ENCODE data around the gene SCD.

SCD gene

DNA sequence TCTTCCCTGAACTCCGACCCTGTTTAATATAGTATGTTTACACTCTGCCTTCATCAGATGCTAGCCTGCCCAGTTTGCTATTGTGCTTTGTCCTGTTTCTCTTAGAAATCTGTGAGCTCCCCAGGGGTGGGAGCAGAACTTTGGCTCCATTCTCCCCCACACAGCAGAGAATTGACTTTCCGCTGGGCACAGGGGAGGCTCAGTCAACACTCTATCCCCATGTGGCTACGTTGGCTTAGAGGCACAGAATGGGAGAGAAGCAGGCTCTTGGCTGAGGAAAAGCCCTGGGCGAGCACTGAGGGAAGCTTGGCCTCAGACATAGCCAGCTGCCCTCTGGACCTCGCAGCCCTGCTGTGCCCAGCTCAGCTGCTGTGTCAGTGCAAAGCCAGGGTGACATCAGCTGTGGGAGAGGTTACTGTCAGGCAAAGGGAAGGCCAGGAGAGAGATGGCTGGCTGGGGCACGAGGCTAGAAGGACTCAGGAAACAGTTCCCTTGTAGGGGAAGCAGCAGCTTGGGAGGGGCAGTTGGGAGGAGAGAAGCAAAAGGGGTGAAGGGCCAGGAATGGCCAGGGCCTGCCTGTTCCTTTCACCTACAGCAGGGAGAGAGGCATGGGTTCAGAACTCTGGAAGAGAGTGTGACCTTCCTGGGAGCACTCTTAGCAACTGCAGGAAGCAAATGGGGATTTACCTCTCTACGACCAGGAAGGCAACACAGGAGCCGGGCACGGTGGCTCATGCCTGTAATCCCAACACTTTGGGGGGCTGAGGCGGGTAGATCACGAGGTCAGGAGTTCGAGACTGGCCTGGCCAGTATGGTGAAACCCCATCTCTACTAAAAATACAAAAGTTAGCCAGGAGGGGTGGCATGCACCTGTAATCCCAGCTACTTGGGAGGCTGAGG is 5.8 kb upstream of the SCD start:
- no peak for DNase-seq (ENCODE audit: low spot score)

DNA sequence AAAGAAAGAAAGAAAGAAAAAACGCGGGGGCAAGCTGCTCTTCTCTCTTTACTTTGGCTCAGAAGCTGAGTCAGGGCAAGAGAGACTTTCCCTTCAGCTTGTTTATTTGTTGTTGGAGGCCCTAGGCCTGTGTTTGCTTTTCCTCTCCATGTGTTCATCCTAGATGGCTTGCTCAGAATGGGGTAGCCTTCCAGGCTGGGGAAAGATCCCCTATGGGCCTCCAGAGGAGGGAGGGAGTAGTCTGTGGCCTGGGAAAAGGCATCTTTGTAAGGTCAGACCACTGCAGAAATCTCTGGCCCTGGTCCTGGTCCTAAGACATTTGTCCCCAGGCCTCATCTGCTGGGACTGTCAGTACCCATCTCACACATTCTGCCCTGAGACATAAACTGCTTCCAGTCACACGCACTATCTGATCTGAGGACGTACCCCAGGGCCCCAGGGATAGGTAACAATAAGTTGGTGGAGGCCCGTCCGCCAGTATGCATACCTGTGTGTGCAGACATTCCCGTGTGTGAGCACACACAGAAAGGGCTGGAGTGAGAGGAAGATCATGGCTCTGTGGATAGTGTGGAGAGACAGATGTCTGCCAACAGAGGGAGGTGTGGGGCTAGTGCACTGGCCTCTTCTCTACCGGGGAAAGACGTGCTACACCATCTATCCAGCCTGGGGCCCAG is 4.9 kb upstream of the SCD start:
- peak; percentile 65 for DNase-seq (ENCODE audit: low spot score)

DNA sequence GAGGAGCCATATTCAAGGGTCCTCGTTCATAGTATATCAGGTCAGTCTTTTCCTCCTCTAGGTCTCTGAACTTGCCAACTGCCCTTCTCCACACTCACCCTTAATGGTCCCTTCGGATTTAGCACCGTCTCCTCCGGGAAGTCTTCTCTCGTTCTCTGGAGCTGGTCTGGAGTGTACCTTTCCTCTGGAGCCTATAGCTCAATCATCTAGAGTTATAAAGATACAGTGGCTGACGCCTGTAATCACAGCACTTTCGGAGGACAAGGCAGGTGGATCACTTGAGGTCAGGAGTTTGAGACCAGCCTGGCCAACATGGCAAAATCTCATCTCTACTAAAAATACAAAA is 4.4 kb upstream of the SCD start:
- no peak for DNase-seq (ENCODE audit: low spot score)

DNA sequence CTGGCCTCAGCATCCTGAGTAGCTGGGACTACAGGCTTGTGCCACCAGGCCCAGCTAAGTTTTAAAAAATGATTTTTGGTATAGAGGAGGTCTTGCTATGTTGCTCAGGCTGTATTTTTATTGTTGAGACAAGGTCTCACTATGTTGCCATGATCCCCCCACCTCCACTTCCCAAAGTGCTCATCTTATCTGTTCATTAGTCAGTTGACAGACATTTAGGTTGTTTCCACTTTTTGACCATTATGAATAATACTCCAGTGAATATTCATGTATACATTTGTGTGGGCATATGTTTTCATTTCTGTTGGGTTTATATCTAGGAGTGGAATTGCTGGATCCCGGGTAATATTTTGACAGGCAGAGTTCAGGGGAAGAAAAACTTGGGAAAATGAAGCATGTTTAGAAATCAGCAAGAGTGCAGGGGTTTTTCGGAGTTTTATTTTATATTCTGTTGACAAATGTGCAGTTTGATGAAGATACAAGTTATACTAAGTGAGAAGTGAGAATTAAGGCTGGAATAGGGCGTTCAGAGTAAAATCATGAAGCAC is 2.7 kb upstream of the SCD start:
- DNase-seq (ENCODE audit: low spot score), result no peak

DNA sequence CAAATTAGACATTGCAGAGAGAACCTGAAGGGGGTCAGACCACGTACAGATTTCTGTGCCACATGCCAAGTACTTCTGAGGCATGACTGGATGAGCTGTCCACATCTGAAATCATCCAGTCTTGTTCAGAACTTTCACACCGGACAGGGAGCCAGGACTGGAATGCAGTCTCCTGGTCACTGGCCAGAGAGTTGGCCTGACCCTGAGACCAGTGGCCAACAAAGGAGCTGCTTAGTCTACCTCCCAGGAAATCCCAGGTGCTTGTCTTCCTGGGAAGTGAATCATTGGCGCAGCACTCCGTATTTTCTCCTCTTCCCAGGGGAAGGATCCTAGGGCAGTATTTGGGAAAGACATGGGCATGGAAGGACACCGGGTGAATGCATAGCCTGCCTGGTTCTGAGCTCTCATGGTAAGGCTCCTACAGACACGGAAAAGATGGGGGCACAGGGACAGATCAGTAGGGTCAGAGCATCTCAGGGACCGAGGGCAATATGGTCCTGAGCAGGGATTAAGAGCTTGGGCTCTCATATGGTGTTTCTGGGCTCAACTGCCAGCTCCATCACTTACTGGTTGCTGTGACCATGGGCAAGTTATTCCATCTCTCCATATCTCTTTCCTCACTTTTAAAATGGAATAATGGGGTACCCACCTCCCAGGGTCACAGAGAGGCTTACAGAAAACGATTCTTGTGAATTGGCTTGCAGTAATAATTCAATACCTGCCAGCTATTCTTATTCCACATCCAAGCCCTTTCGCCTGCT is 1.3 kb upstream of the SCD start:
- DNase-seq (ENCODE audit: low spot score), result no peak

DNA sequence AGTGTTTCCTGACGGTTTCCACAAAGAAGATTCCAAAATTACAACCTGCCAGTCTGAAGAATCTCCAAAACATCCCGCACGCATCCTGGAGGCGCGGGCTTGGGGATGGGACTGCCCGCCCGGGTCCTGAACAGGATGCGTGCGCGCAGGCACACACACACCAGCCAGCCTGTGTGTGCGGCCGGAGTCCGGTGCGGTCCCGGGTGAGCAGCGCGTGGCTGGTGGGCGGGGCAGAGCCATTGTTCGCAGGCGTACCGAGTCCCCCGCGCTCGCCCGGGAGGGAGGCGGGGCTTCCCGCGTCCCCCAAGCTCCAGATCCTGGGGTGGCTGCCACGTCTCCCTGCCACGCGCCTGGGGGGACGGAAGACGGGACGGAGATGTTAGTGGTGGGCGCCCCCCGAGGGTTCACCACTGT is 675 bp upstream of the SCD start:
- DNase-seq (ENCODE audit: low spot score), result peak; percentile 84

DNA sequence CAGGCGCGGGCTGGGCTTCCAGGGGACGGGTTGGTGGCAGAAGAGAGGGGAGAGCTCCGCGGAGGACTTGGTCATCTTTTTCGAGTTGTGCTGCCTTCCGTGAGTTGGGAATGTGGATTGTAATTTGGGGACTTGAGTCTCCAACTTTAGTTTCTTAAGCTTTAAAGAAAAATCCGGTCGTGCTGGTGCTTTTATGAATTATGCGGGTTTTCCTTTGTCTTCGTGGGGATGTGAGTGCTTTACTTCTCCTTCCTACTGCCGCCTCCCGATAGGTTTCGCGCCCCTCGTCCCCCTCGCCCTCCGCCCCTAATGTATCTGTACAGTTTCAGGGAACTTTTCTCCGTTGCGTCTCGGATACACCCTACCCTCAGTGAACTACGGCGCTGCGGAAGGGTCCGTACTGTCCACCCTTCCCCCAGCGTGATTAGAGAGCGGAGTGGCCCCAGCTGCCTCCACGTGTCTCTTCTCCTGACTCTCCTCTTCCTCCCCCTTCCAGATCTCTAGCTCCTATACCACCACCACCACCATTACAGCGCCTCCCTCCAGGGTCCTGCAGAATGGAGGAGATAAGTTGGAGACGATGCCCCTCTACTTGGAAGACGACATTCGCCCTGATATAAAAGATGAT is 649 bp downstream of the SCD start:
- DNase-seq (ENCODE audit: low spot score), result no peak

DNA sequence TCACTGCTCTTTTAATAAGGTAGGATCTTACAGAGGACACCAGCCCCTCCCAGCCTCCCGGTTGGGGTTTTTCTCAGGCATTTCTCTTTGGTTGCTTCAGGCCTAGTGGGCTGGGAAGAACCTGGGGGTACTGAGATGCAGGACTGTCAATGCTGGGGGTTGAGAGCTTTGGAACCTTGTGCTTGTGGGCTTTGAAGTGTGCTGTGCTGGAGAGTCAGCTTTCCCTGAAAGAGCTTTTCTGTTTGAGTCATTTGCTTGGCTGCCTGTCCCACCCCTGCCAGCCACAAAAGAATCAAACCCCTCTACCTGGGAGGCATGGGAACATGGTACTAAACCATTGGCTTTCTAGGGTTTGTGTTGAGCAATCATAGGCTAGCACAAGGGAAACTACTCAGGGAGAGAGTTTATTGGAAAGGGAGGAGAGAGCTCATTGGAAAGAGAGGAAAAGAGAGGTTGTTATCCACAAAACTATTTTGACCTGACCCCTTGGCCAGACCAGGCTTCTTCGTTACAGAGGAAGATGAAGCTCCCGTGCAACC is 1.4 kb downstream of the SCD start:
- no peak for DNase-seq (ENCODE audit: low spot score)

DNA sequence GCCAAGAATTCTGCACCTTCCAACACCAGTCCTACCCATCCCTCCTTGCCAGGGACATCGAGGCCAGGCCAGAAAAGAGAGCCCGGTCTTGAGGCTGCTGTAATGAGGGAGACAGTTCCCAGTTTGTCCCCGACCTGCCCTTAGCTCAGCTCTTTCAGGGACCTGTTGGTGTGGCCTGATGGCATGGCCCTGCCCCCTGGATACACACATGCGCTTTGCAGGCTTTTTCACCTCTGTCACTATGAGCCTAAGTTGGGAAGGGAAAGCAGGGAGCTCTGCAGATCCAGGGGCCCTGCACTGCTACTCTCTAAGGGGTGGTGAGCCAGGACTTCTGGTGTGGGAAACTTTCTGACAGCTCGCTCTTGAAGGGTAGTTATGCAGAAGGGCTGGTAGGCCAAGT is 2.1 kb downstream of the SCD start:
- no peak for DNase-seq (ENCODE audit: low spot score)

DNA sequence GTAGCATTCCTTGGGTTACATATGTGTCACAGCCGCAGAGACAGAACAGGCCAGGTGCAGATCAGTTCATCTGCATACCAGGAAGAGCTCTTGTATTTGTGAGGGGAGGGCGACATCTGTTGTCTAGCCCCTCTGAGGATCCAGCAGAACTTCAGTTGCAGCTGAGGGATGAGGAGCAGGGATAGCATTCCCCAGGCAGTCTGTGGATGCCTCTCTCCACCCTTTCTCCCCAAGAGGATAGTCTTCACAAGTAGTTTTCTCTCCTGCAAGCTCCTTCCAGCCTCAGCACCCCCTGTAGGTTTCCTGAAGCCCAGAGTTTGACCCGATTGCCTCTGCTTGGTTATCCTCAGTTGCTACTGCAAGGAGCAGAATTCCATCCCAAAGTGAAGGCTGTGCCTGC is 2.6 kb downstream of the SCD start:
- DNase-seq (ENCODE audit: low spot score), result no peak

DNA sequence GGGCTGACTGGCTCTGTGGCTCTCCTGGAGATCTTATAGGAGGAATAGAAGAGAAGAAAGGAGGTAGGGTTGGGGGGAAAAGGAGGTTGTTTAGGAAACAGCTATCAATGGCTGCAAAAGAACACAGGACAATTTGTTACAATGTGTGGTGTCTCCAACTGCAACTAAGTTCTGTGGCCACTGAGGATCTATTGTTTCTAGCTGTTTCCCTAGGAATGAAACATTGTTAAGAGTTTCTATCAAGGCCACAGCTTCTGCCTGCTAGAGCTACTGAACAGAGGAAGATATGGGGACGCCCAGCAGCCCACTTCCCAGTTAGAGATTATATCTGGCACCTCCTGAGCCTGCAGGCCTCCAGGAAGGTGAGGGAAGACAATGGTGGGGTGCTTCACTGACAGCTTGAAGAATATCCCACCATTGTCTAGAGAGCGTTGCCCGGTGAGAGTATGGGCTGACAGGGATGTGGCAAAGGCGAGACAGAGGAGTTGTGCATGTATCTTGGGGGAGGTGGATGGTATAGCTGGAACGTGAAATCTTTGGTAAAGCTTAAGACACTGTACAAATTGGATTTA is 4.0 kb downstream of the SCD start:
- DNase-seq (ENCODE audit: low spot score), result no peak

DNA sequence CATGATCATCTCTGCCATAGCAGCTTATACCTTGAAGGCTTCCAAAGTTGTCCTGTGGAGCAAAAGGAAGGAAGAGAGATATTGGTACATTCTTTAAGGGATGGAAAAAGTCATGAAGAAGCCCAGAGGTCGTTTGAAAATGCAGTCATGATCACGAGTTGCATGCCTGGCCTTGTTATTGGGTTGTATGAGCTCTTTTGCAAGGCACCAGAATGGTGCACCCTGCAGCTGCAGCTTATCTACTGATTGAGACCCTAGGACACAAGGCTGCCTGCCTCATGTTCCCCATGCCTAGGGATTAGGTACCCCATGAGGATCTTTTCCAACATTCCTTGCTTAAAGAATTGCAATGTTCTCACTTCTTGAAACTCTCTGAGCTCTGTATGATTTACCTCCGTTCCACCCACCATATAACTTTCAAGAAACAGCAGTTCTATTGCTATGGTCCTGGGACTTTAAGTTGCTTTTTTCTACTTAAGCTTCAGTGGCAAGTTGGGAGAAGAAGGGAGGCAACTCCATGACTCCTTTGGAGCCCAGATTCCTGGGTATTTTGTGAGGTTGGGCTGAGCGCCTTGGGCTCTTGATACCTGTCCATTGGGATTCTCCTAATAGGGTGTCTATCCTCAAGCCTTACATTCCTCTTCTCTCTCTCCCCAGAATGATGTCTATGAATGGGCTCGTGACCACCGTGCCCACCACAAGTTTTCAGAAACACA is 6.9 kb downstream of the SCD start:
- no peak for DNase-seq (ENCODE audit: low spot score)

DNA sequence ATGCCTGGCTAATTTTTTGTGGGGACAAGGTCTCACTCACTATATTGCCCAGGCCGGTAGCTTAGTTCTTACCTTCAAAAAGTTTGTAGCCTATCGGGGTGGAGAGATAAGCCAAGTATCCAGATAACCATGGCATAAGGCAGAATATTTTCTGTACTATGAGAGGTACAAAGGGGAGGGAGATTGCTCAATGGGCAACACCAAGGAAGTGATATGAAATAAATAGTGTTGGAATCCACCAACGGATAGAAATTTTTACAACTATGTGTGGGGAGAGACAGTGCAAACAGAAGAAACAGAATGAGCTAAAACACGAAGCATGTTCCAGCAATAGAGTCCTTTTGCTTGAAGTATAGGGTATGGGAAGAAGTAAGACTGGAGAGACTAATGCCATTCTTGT is 8.1 kb downstream of the SCD start:
- no peak for DNase-seq (ENCODE audit: low spot score)

DNA sequence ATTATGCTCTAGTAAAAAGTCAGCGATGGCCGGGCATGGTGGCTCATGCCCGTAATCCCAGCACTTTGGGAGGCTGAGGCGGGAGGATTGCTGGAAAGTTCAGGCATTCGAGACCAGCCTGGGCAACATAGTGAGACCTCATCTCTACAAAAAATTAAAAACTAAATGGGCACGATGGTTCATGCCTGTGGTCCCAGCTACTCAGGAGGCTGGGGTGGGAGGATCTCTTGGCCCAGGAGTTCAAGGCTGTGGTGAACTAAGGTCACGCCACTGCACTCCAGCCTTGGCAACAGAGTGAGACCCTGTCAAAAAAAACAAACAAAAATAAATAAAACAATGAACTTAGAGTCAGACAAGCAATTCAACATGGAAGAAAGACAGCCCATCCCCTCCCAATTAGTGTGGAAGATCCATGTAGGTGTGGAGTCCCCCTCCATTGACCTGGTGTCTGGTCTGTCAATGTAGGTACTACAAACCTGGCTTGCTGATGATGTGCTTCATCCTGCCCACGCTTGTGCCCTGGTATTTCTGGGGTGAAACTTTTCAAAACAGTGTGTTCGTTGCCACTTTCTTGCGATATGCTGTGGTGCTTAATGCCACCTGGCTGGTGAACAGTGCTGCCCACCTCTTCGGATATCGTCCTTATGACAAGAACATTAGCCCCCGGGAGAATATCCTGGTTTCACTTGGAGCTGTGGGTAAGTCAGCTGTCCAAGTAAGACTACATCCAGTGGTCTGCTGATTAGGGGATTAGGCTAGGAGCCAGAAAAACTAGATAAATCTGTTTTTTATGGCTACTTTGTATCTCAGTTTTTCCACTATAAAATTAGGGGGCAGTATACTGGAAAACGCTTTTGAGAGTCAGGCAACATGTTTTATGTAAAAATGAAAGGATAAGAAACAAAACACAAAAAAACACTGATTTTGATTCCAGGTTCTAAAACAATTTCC is 9.3 kb downstream of the SCD start:
- DNase-seq (ENCODE audit: low spot score), result no peak

DNA sequence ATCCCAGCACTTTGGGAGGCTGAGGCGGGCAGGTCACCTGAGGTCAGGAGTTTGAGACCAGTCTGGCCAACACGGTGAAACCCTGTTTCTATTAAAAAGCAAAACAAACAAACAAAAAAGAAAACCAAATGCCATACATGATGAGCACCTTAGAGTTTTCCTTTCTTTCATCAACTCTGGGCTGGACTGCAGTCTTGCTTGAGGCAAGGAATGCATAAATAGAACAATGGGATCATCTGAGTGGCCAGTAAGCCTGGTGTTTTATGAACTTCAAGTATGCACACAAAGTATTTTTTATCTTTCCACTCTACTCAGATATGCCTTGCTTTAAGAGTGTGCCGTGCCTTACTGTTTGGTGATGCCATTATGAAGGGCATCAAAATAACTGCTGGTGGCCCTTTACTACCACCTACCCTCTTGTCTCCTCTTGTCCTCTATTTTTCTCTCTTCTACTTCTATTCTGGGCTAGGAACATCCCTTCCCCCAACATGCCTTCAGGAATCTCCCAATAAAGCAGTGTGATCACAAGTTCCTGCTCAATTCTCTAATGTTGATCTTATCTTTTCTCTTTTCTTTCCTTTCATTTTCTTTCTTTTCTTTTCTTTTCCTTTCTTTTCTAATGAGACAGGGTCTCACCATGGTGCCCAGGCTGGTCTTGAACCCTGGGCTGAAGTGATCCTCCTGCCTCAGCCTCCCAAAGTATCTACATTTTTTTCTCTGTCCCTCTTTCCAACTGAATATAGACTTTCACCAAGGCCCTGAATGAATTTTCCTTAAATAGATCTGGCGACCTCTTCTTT is 10.2 kb downstream of the SCD start:
- no peak for DNase-seq (ENCODE audit: low spot score)

DNA sequence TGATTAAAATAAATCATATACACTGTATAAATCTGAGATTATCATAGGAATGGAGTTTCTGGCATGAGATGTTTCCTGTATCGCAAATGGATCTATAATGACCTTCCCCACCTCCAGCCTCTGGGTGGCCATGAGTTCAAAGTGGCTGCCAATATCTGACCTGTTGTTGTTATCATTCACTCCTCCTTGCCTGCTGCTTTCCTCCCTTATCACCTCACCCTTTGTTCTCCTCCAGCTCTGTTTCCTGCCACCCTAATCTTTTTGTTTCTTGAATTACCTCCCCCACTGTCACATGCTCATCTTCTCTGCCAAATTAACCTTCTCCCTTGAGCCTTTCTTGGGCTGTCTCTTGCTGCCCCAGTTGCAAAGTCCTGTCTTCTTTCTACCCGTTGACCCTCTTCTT is 12.0 kb downstream of the SCD start:
- DNase-seq (ENCODE audit: low spot score), result no peak

DNA sequence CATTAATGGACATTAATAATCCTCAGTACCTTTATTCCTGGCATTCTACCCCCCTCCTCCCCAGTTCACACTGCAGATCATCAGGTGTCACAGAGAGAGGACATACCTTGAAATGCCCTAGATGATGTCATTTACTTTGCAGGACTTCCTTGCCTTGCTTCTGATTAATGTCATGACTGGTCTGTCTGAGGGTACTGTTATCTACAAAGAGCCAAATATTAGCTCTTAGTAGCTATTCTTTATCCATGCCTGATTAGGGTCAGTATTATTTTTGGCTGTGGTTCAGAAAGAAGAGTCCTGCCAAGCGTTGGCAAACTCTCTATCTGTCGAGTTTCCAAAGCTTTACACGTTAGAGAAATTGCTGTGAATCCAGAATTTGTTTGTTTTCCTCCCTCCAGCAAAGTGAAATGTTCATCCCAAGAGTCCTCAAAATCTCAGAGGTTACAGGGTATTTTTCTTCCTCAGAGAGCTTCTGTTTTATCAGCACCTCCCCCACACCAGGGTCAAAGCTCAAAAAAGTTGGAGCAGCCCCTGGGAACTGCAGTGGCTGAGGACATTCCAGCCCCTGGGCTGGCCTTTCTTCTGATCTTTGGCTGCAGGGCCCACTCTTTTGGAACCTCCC is 12.6 kb downstream of the SCD start:
- DNase-seq (ENCODE audit: low spot score), result no peak

DNA sequence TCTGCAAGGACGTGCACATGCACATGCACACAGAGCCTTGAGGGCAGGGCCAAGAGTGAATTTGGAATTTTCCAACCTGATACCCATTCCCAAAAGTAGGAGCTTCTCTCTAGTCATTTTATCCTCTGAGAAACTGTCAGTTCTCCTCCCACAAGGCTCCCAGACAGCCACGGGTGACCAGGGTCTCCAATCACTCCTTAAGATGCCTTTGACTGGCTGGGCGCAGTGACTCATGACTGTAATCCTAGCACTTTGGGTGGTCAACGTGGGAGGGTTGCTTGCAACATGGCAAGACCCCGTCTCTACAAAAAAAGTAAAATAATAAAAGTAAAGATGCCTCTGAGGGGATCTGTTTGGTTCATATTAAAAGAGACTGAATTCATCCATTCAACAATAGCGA is 13.2 kb downstream of the SCD start:
- no peak for DNase-seq (ENCODE audit: low spot score)
